GM21515 (cell line): Measurements from ENCODE around the gene HMGCR.

Experiments
- ATAC-seq: cut with Tn5 transposase; IDR thresholded peaks from one replicate; pipeline ENCODE4 v1.9.1; 2021; ENCODE audit not compliant: unreplicated experiment

The HMGCR gene

GRCh38 chr5:75340714-75341478 is 3.9 kb downstream of the HMGCR start:
- ATAC-seq = no peak

DNA sequence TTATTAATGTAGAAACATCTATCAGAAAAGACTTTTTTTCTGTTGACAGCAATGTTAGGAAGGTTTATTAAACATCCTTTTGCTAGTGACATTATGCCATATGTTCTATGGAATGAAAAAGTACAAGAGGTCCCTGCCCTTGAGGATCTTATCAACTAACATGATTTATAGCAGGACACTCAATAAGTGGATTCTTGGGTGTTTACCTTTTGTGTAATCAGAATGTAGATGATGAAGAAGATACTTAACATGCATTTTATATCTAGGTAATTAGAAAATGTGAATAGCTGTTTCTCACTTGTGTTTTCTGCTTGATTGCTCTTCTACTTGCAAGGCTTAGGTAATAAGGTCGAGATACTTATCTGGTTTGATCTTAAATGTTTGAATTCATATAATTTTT is 4.9 kb downstream of the HMGCR start:
- no peak for ATAC-seq

DNA sequence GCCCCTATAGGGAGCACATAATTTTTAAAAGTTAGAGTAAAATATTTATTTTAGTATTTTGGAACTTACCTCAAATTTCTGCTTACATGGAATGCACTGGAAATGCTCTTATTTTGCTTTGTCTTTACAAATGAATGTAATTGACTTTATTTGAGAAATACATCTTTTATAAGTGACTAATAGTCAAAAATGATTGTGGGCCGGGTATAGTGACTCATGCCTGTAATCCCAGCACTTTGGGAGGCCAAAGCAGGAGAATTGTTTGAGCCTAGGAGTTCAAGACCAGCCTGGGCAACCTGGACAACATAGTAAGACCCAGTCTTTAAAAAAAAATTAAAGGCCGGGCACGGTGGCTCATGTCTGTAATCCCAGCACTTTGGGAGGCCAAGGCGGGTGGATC is 5.8 kb downstream of the HMGCR start:
- no peak for ATAC-seq

DNA sequence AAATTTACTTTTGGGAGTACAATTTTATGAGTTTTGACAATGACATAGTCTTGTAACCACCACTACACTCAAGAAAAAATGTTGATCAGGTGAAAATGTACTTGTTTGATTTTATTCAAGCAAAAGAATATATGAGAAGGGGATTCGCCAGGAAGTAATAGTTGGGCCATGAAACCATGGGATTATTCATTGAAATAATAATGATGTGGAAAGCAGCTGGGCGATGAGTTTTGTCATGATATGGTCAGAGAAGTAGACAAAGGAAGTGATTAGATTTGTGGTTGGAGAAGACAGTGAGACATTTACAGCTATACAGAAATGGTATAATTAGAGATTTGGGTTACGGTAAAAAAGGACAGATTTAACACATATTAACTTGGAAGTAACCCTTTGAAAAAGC is 11.2 kb downstream of the HMGCR start:
- ATAC-seq = no peak

DNA sequence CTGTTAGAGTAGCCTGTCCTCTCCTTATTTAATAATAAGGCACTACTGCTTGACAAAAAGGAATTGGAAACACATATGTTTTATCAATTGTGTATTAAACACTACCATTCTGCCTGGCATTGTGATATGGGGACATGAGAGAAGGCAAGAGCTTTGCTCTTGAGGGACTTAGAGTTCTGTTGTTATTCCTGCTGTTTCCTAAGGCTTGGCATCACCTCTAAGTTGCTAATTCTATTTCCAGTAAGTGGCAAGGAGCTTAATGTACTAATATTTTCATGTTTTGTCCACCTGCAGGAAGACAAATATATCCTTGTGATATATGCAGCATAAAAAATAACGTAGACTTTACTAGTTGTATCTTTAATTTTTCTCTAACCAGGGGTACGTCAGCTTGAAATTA is 12.6 kb downstream of the HMGCR start:
- no peak for ATAC-seq

- no peak for ATAC-seq
Measured at GRCh38 chr5:75351139-75351926, 14.3 kb downstream of the HMGCR start.

- no peak for ATAC-seq
Measured at GRCh38 chr5:75355236-75355635, 18.2 kb downstream of the HMGCR start.

DNA sequence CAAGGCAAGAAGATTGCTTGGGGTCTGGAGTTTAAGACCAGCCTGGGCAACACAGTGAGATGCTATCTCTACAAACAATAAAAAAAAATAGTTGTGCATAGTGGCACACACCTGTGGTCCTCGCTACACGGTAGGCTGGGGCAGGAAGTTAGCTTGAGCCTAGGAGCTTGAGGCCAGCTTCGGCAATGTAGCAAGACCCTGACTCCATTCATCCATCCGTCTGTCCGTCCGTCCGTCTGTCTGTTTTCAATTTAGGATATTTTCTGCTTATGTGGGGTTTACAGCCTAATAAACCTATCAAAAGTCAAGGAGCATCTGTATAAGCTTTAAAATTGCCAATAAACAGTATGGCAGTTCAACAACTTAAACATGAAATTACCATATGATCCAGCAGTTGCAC is 19.7 kb downstream of the HMGCR start:
- no peak for ATAC-seq

GRCh38 chr5:75358117-75358516 is 21.1 kb downstream of the HMGCR start:
- no peak for ATAC-seq

GRCh38 chr5:75361310-75361709 is 24.3 kb downstream of the HMGCR start:
- no peak for ATAC-seq

GRCh38 chr5:75362474-75362975 is 25.5 kb downstream of the HMGCR start:
- ATAC-seq = no peak

GRCh38 chr5:75363111-75363510 is 26.1 kb downstream of the HMGCR start:
- no peak for ATAC-seq

GRCh38 chr5:75363726-75364495 is 26.9 kb downstream of the HMGCR start:
- no peak for ATAC-seq

DNA sequence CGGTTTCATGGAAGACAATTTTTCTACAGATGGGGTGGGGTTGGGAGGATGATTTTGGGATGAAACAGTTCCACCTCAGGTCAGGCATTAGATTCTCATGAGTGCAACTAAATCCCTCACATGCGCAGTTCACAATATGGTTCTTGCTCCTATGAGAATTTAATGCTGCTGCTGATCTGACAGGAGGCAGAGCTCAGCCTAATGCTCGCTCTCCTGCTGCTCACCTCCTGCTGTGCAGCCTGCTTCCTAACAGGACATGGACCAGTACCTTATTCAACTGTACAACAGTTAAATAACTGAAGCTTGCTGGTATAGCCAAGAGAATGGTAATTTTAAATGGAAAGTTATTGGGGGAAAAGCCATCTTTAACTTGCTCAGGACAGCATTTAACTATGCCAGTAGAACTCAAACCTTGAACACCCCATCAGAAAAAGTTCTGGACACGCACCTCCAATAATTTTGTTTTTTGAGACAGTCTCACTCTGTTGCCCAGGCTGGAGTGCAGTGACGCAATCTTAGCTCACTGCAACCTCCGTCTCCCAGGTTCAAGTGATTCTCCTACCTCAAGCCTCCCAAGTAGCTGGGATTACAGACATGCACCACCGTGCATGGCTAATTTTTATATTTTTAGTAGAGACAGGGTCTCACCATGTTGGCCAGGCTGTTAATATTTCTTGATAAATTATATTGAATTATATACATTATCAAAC is 27.7 kb downstream of the HMGCR start:
- ATAC-seq = no peak

- no peak for ATAC-seq
Measured at GRCh38 chr5:75365740-75366139, 28.7 kb downstream of the HMGCR start.

GRCh38 chr5:75366787-75367186 is 29.8 kb downstream of the HMGCR start:
- peak; percentile 75 for ATAC-seq

- no peak for ATAC-seq
Measured at GRCh38 chr5:75367401-75367800, 30.4 kb downstream of the HMGCR start.

GRCh38 chr5:75368391-75368790 is 31.4 kb downstream of the HMGCR start:
- ATAC-seq = no peak

DNA sequence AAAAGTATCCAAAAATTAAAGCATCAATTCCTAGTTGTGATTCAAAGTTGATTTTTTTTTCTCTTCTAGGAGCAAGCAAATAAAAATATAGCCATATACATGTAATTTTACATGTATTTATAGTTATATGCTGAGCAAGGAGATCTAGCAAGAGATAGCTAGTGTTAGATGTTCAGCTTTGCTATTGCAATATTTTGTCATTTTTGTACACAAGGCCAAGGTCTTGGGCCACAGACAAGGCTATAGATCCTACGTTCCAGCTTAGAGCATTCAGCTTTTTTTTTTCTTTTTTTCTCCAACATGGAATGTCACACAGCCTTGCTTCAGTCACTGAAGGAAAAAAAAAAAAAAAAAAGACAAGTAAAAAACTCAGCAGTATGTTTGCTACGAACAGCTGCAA is 36.8 kb downstream of the HMGCR start:
- no peak for ATAC-seq

DNA sequence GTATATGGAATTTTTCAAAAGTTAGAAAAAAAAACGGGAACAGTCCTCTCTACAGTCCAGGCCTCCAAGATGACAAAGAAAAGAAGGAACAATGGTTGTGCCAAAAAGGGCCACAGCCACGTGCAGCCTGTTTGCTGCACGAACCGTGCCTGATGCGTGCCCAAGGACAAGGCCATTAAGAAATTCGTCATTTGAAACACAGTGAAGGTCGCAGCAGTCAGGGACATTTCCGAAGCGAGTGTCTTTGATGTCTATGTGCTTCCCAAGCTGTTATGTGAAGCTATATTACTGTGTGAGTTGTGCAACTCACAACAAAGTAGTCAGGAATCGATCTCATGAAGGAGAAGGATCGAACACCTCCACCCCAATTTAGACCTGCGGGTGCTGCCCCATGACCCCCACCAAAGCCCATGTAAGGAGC is 37.4 kb downstream of the HMGCR start:
- no peak for ATAC-seq

DNA sequence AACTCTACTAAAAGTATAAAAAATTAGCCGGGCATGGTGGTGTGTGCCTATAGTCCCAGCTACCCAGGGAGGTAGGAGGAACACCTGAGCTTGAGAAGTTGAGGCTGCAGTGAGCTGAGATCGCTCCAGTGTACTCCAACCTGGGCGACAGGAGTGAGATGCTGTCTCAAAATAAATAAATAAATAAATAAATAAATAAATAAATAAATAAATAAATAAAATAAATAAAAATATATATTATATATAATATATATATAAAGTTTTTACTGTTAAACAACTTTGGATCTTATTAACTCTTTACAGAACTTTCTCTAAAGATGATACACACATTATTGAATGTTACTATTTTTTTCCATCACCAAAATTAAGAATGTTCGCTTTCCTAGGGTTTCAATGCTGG is 38.4 kb downstream of the HMGCR start:
- no peak for ATAC-seq
